ENCODE data around the gene SH3D21.

Gene SH3D21

GRCh38 chr1:36326499-36326898, 20.3 kb downstream of the SH3D21 start:
- no peak overlapping the region for H3K18ac ChIP-seq (ENCODE audit: low read length)
- no peak overlapping the region for H4K8ac ChIP-seq (ENCODE audit: low read depth, low read length)
- no peak overlapping the region for H2BK120ac ChIP-seq (ENCODE audit: insufficient read depth, low read length, poor library complexity)
- H3K27ac ChIP-seq (ENCODE audit: low read depth, low read length): no peak overlapping the region
- H4K91ac ChIP-seq (ENCODE audit: low read depth, low read length): no peak overlapping the region
- peaks cover 0 to 3% of the 10 kb centered on the region in 2 experiments for H3K36me3 ChIP-seq (ENCODE audit: control insufficient read depth in 1 of 2, insufficient read depth in 2 of 2, low read length in 2 of 2)
- H3K79me2 ChIP-seq (ENCODE audit: control insufficient read depth, insufficient read depth, low read length, poor library complexity): peaks cover 4% of the 10 kb centered on the region
- peak overlapping the region; percentile 78 for H2AK5ac ChIP-seq (ENCODE audit: low read length)
- H3K4me3 ChIP-seq (ENCODE audit: low read depth, low read length): no peak overlapping the region
- DNase-seq: no peak
- peak overlapping the region; percentile 25 for H3K14ac ChIP-seq (ENCODE audit: low read length)
- H2BK5ac ChIP-seq (ENCODE audit: low read depth, low read length, poor library complexity): no peak overlapping the region
- peaks cover 15% of the 10 kb centered on the region for H3K79me1 ChIP-seq (ENCODE audit: low read length)
- H2BK12ac ChIP-seq (ENCODE audit: low read length): no peak overlapping the region
- WGBS (ENCODE audit: extremely low coverage, insufficient coverage, insufficient read length): no CpG with 5 or more reads among the region's 6 CpGs
- peaks cover 2% of the 10 kb centered on the region for H3K9me3 ChIP-seq (ENCODE audit: insufficient read depth, low read depth, low read length)
- no peak overlapping the region for H3K23ac ChIP-seq (ENCODE audit: low read length)
- no peak overlapping the region for H3K4me2 ChIP-seq (ENCODE audit: low read length)
- H2AFZ ChIP-seq (ENCODE audit: insufficient read depth, low read length, poor library complexity): no peak overlapping the region
- no peaks in the 10 kb centered on the region for H3K27me3 ChIP-seq (ENCODE audit: insufficient read depth, low read length)
- peaks cover 26 to 30% of the 10 kb centered on the region in 2 experiments for H3K4me1 ChIP-seq (ENCODE audit: control insufficient read depth in 1 of 2, insufficient read depth in 2 of 2, low read length in 2 of 2)
- H3K4ac ChIP-seq (ENCODE audit: low read depth, low read length): no peak overlapping the region
- no peak overlapping the region for H4K12ac ChIP-seq (ENCODE audit: low read depth, low read length)
- no peak overlapping the region for H3K9ac ChIP-seq (ENCODE audit: low read length)

GRCh38 chr1:36327421-36328087, 21.4 kb downstream of the SH3D21 start:
- WGBS (ENCODE audit: extremely low coverage, insufficient coverage, insufficient read length): no CpG with 5 or more reads among the region's 9 CpGs
- no peak overlapping the region for H2BK120ac ChIP-seq (ENCODE audit: insufficient read depth, low read length, poor library complexity)
- no peaks in the 10 kb centered on the region for H3K36me3 ChIP-seq (ENCODE audit: control insufficient read depth in 1 of 2, insufficient read depth in 2 of 2, low read length in 2 of 2)
- H3K9ac ChIP-seq (ENCODE audit: low read length): no peak overlapping the region
- H3K4me2 ChIP-seq (ENCODE audit: low read length): no peak overlapping the region
- no peaks in the 10 kb centered on the region for H3K27me3 ChIP-seq (ENCODE audit: insufficient read depth, low read length)
- peaks cover 2% of the 10 kb centered on the region for H3K9me3 ChIP-seq (ENCODE audit: insufficient read depth, low read depth, low read length)
- no peak overlapping the region for H2BK5ac ChIP-seq (ENCODE audit: low read depth, low read length, poor library complexity)
- no peak overlapping the region for H2BK12ac ChIP-seq (ENCODE audit: low read length)
- H2AK5ac ChIP-seq (ENCODE audit: low read length): no peak overlapping the region
- no peak overlapping the region for H4K8ac ChIP-seq (ENCODE audit: low read depth, low read length)
- peak overlapping the region; percentile 5 for H3K18ac ChIP-seq (ENCODE audit: low read length)
- H3K14ac ChIP-seq (ENCODE audit: low read length): peak overlapping the region; percentile 6
- H3K27ac ChIP-seq (ENCODE audit: low read depth, low read length): no peak overlapping the region
- peaks cover 4% of the 10 kb centered on the region for H3K79me2 ChIP-seq (ENCODE audit: control insufficient read depth, insufficient read depth, low read length, poor library complexity)
- no peak overlapping the region for H3K4ac ChIP-seq (ENCODE audit: low read depth, low read length)
- H3K23ac ChIP-seq (ENCODE audit: low read length): no peak overlapping the region
- no peak overlapping the region for H3K4me3 ChIP-seq (ENCODE audit: low read depth, low read length)
- H4K12ac ChIP-seq (ENCODE audit: low read depth, low read length): no peak overlapping the region
- H3K4me1 ChIP-seq (ENCODE audit: control insufficient read depth in 1 of 2, insufficient read depth in 2 of 2, low read length in 2 of 2): peaks cover 16 to 20% of the 10 kb centered on the region in 2 experiments
- H2AFZ ChIP-seq (ENCODE audit: insufficient read depth, low read length, poor library complexity): no peak overlapping the region
- DNase-seq: peak; percentile 92 to 94
- H3K79me1 ChIP-seq (ENCODE audit: low read length): peaks cover 11% of the 10 kb centered on the region
- no peak overlapping the region for H4K91ac ChIP-seq (ENCODE audit: low read depth, low read length)

- H4K12ac ChIP-seq (ENCODE audit: low read depth, low read length): no peak overlapping the region
- no peak overlapping the region for H2AFZ ChIP-seq (ENCODE audit: insufficient read depth, low read length, poor library complexity)
- no peak overlapping the region for H3K4ac ChIP-seq (ENCODE audit: low read depth, low read length)
- peaks cover 4% of the 10 kb centered on the region for H3K79me2 ChIP-seq (ENCODE audit: control insufficient read depth, insufficient read depth, low read length, poor library complexity)
- H3K27ac ChIP-seq (ENCODE audit: low read depth, low read length): no peak overlapping the region
- no peak overlapping the region for H4K91ac ChIP-seq (ENCODE audit: low read depth, low read length)
- no peak overlapping the region for H2AK5ac ChIP-seq (ENCODE audit: low read length)
- H3K14ac ChIP-seq (ENCODE audit: low read length): peak overlapping the region; percentile 6
- peak overlapping the region; percentile 5 for H3K18ac ChIP-seq (ENCODE audit: low read length)
- no peak overlapping the region for H3K23ac ChIP-seq (ENCODE audit: low read length)
- no peak overlapping the region for H2BK12ac ChIP-seq (ENCODE audit: low read length)
- H4K8ac ChIP-seq (ENCODE audit: low read depth, low read length): no peak overlapping the region
- H3K4me1 ChIP-seq (ENCODE audit: control insufficient read depth in 1 of 2, insufficient read depth in 2 of 2, low read length in 2 of 2): peaks cover 16 to 17% of the 10 kb centered on the region in 2 experiments
- H2BK5ac ChIP-seq (ENCODE audit: low read depth, low read length, poor library complexity): no peak overlapping the region
- no peaks in the 10 kb centered on the region for H3K36me3 ChIP-seq (ENCODE audit: control insufficient read depth in 1 of 2, insufficient read depth in 2 of 2, low read length in 2 of 2)
- no peak for DNase-seq
- H3K27me3 ChIP-seq (ENCODE audit: insufficient read depth, low read length): no peaks in the 10 kb centered on the region
- no peak overlapping the region for H3K4me2 ChIP-seq (ENCODE audit: low read length)
- no peak overlapping the region for H2BK120ac ChIP-seq (ENCODE audit: insufficient read depth, low read length, poor library complexity)
- peaks cover 2% of the 10 kb centered on the region for H3K9me3 ChIP-seq (ENCODE audit: insufficient read depth, low read depth, low read length)
- no peak overlapping the region for H3K9ac ChIP-seq (ENCODE audit: low read length)
- no peak overlapping the region for H3K4me3 ChIP-seq (ENCODE audit: low read depth, low read length)
- peaks cover 8% of the 10 kb centered on the region for H3K79me1 ChIP-seq (ENCODE audit: low read length)
- WGBS (ENCODE audit: extremely low coverage, insufficient coverage, insufficient read length): no CpG with 5 or more reads among the region's 6 CpGs
Measured at GRCh38 chr1:36328088-36328480, 21.9 kb downstream of the SH3D21 start.

- H2BK120ac ChIP-seq (ENCODE audit: insufficient read depth, low read length, poor library complexity): no peak overlapping the region
- H3K79me1 ChIP-seq (ENCODE audit: low read length): peaks cover 6% of the 10 kb centered on the region
- no peak overlapping the region for H3K14ac ChIP-seq (ENCODE audit: low read length)
- no peak overlapping the region for H4K8ac ChIP-seq (ENCODE audit: low read depth, low read length)
- no peak overlapping the region for H4K91ac ChIP-seq (ENCODE audit: low read depth, low read length)
- H3K4me1 ChIP-seq (ENCODE audit: control insufficient read depth in 1 of 2, insufficient read depth in 2 of 2, low read length in 2 of 2): peaks cover 16 to 17% of the 10 kb centered on the region in 2 experiments
- H2BK5ac ChIP-seq (ENCODE audit: low read depth, low read length, poor library complexity): no peak overlapping the region
- H3K79me2 ChIP-seq (ENCODE audit: control insufficient read depth, insufficient read depth, low read length, poor library complexity): peaks cover 2% of the 10 kb centered on the region
- no peak overlapping the region for H2AK5ac ChIP-seq (ENCODE audit: low read length)
- peaks cover 2% of the 10 kb centered on the region for H3K9me3 ChIP-seq (ENCODE audit: insufficient read depth, low read depth, low read length)
- H3K9ac ChIP-seq (ENCODE audit: low read length): no peak overlapping the region
- no peak overlapping the region for H3K4me3 ChIP-seq (ENCODE audit: low read depth, low read length)
- DNase-seq: no peak
- no peak overlapping the region for H3K4ac ChIP-seq (ENCODE audit: low read depth, low read length)
- H2AFZ ChIP-seq (ENCODE audit: insufficient read depth, low read length, poor library complexity): no peak overlapping the region
- no CpG with 5 or more reads among the region's 6 CpGs for WGBS (ENCODE audit: extremely low coverage, insufficient coverage, insufficient read length)
- H3K18ac ChIP-seq (ENCODE audit: low read length): no peak overlapping the region
- no peak overlapping the region for H3K27ac ChIP-seq (ENCODE audit: low read depth, low read length)
- H3K36me3 ChIP-seq (ENCODE audit: control insufficient read depth in 1 of 2, insufficient read depth in 2 of 2, low read length in 2 of 2): no peaks in the 10 kb centered on the region
- no peak overlapping the region for H3K4me2 ChIP-seq (ENCODE audit: low read length)
- peak overlapping the region; percentile 17 for H2BK12ac ChIP-seq (ENCODE audit: low read length)
- H3K27me3 ChIP-seq (ENCODE audit: insufficient read depth, low read length): no peaks in the 10 kb centered on the region
- H4K12ac ChIP-seq (ENCODE audit: low read depth, low read length): no peak overlapping the region
- no peak overlapping the region for H3K23ac ChIP-seq (ENCODE audit: low read length)
Measured at GRCh38 chr1:36328713-36329112, 22.5 kb downstream of the SH3D21 start.

Measured in trophoblast cell (in vitro differentiated cells and primary cell).